K562 (cell line): ENCODE data around the gene GADL1. TPM values are rescaled to one million over a fixed set of nuclear protein-coding genes. Genes with fewer than 3 reads are reported as not detected.

ENCODE experiments used
- ATAC-seq: fragments of 200-7000 bp; cut with Tn5 transposase; 3 replicates; pipeline ENCODE4 v1.9.1; 2020; ENCODE audit warnings: moderate library complexity
- BruUV-seq: library from RNA; stranded (reverse); fragments of 400-500 nt; replicated peaks from 2 replicates; lab custom pipeline; 2021; lab: Mats Ljungman, UMichigan
- CTCF ChIA-PET: fragments of 300-600 bp; formaldehyde crosslinking; extraction: SDS; loops from one replicate; lab custom pipeline; 2021; ENCODE audit warnings: low intra/inter-chr PET ratio; lab: Yijun Ruan, JAX
- POLR2A ChIA-PET: fragments of 300-600, 350-650 bp; sonication (Branson Sonifier 250); formaldehyde crosslinking; extraction: SDS; loops from one replicate; lab custom pipeline; 2021; ENCODE audit warnings: antibody characterized with exemption, inconsistent platforms; lab: Yijun Ruan, JAX
- DNase-seq, 4 experiments: peaks; one replicate each; pipeline versions ENCODE4 v3.0.0 to v3.0.0-alpha.2; 2011 to 2018; ENCODE audit warnings: low spot score in 3 of 4, mixed read lengths in 3 of 4; ENCODE audit errors: extremely low read depth in 1 of 4
- FAIRE-seq: peaks from 2 replicates; lab custom pipeline; 2011; peaks lifted over from hg19 to GRCh38; lab: Jason Lieb, UNC
- H2AFZ ChIP-seq: 2 replicates; pipeline ENCODE4 v1.6.0; 2011; ENCODE audit warnings: low read depth, low read length, control low read depth, inconsistent platforms
- H3K27ac ChIP-seq: fragments of 200-600 bp; 3 replicates; pipeline ENCODE4 v1.8.0; 2011; ENCODE audit warnings: low read depth, mild to moderate bottlenecking, control low read depth, inconsistent platforms, low read length, moderate library complexity, mixed read lengths; ENCODE audit errors: extremely low read depth
- H3K27me3 ChIP-seq, 2 experiments: fragments of 300-600 bp in 1 of 2; 2 replicates in 1 of 2; 3 replicates in 1 of 2; pipeline versions ENCODE4 v1.6.0 to v1.8.0; 2011; ENCODE audit warnings: inconsistent platforms in 2 of 2, low read length in 2 of 2, mild to moderate bottlenecking in 1 of 2, mixed read lengths in 1 of 2, moderate library complexity in 1 of 2; ENCODE audit not compliant: control insufficient read depth in 2 of 2, insufficient read depth in 2 of 2
- H3K36me3 ChIP-seq: fragments of 300-600 bp; 3 replicates; pipeline ENCODE4 v1.8.0; 2011; ENCODE audit warnings: mild to moderate bottlenecking, low read length, inconsistent platforms; ENCODE audit not compliant: control insufficient read depth, insufficient read depth
- H3K4me1 ChIP-seq, 2 experiments: fragments of 200-600 bp in 1 of 2; replicated peaks in 1 of 2; 2 replicates in 1 of 2; 3 replicates in 1 of 2; pipeline versions ENCODE4 v1.5.1 to v1.8.0; 2011; ENCODE audit warnings: inconsistent platforms in 2 of 2, low read length in 2 of 2, mild to moderate bottlenecking in 1 of 2, mixed read lengths in 1 of 2, moderate library complexity in 1 of 2; ENCODE audit not compliant: control insufficient read depth in 2 of 2, insufficient read depth in 2 of 2
- H3K4me2 ChIP-seq: 2 replicates; pipeline ENCODE4 v1.6.1; 2011; ENCODE audit warnings: low read length, control low read depth, inconsistent platforms, mixed read lengths; ENCODE audit not compliant: insufficient read depth
- H3K4me3 ChIP-seq: fragments of 200-600 bp; sonication (generic), shearing (Covaris generic); 2 replicates; pipeline ENCODE4 v1.5.1; 2016; ENCODE audit warnings: control low read depth, inconsistent platforms
- H3K79me2 ChIP-seq: fragments of 200-600 bp; 3 replicates; pipeline ENCODE4 v1.8.0; 2011; ENCODE audit warnings: low read length, inconsistent platforms; ENCODE audit not compliant: control insufficient read depth, insufficient read depth
- H3K9ac ChIP-seq, 2 experiments: 2 replicates each; pipeline versions ENCODE4 v1.6.0 to v1.6.1; 2011; ENCODE audit warnings: low read depth in 2 of 2, low read length in 2 of 2, control low read depth in 1 of 2, inconsistent platforms in 1 of 2, mild to moderate bottlenecking in 1 of 2, mixed read lengths in 1 of 2; ENCODE audit not compliant: insufficient read depth in 1 of 2
- H3K9me1 ChIP-seq: one replicate; pipeline ENCODE4 v1.6.0; 2011; ENCODE audit warnings: inconsistent platforms, mild to moderate bottlenecking, low read length, moderate library complexity; ENCODE audit not compliant: control insufficient read depth, insufficient read depth
- H3K9me3 ChIP-seq: replicated peaks from 2 replicates; pipeline ENCODE4 v1.5.1; 2011; ENCODE audit warnings: low read depth, low read length, inconsistent platforms; ENCODE audit not compliant: control insufficient read depth, insufficient read depth
- H4K20me1 ChIP-seq: replicated peaks from 2 replicates; pipeline ENCODE4 v1.6.1; 2011; ENCODE audit warnings: low read length, inconsistent platforms, mixed read lengths; ENCODE audit not compliant: control insufficient read depth, insufficient read depth
- HDAC2 ChIP-seq: fragments of 450-650 bp; IDR thresholded peaks from 2 replicates; pipeline ENCODE4 v1.6.1; 2016; ENCODE audit warnings: mild to moderate bottlenecking
- KLF10 ChIP-seq: fragments of 250-450 bp; sonication (Bioruptor Pico); IDR thresholded peaks from 2 replicates; pipeline ENCODE4 v1.6.1; 2021; ENCODE audit warnings: matching md5 sums
- MGA ChIP-seq: fragments of 450-650 bp; IDR thresholded peaks from 2 replicates; pipeline ENCODE4 v1.6.1; 2016; ENCODE audit warnings: mild to moderate bottlenecking, moderate library complexity
- MTF1 ChIP-seq: fragments of 250-450 bp; sonication (Bioruptor Pico); IDR thresholded peaks from 2 replicates; pipeline ENCODE4 v1.9.0; 2021; ENCODE audit warnings: moderate library complexity, mild to moderate bottlenecking, inconsistent platforms, borderline replicate concordance
- TCF7 ChIP-seq: sonication (generic); IDR thresholded peaks from 2 replicates; pipeline ENCODE4 v1.6.1; 2016; ENCODE audit warnings: antibody characterized with exemption, borderline replicate concordance
- UBTF ChIP-seq, 2 experiments: IDR thresholded peaks; 2 replicates each; pipeline ENCODE4 v1.6.1; 2012; ENCODE audit warnings: improper control_type of control experiment in 2 of 2, low read depth in 2 of 2, low read length in 2 of 2, borderline replicate concordance in 1 of 2
- ZNF695 ChIP-seq: fragments of 450-650 bp; formaldehyde crosslinking; IDR thresholded peaks from 2 replicates; pipeline ENCODE4 v1.4.0; 2020; ENCODE audit warnings: mild to moderate bottlenecking, moderate library complexity
- WGBS: fragments of 100-300 bp; shearing (Covaris generic); methylation state at CpG from one replicate; pipeline ENCODE4 v1.1.6; 2016; ENCODE audit warnings: low coverage, mixed read lengths; ENCODE audit not compliant: insufficient coverage; ENCODE audit errors: missing lambda C conversion rate; 5-methylcytosine and 5-hydroxymethylcytosine counted together
- in situ Hi-C: fragments of 300-500 bp; cut with MboI; formaldehyde crosslinking; loops from 4 replicates; pipeline ENCODE4 v1.15.0; 2018; ENCODE audit warnings: inconsistent platforms, mixed read lengths
- intact Hi-C: fragments of 100-400 bp; cut with micrococcal nuclease; formaldehyde crosslinking; loops from 2 replicates; pipeline ENCODE4 v1.14.2; 2022
- polyA plus RNA-seq, 8 experiments: library from polyadenylated mRNA; depleted of rRNA in 4 of 8; stranded (reverse) in 5 of 8; unstranded in 3 of 8; fragments of >200 nt; fragmentation: Nextera tagmentation in 2 of 8; fragmentation: Illumina TruSeq in 1 of 8; extraction: Ambion mirVana in 2 of 8; extraction: Trizol in 1 of 8; gene quantifications; 2 replicates each; pipeline versions ENCODE4 v1.2.1 to v1.2.3, GENCODE V29; 2011 to 2014; ENCODE audit warnings: inconsistent platforms in 1 of 8, missing spikeins in 1 of 8
- total RNA-seq, 7 experiments: library from RNA; depleted of rRNA in 6 of 7; stranded (reverse); fragments of >200 nt in 6 of 7; fragmentation: Illumina TruSeq in 2 of 7; extraction: Trizol in 2 of 7; gene quantifications; 2 replicates each; pipeline versions ENCODE4 v1.2.1 to v1.2.3, GENCODE V29; 2011 to 2021; ENCODE audit warnings: low replicate concordance in 1 of 7

GADL1 gene
- total and polyA plus RNA-seq, 9 of the 15 experiments (the other 6 are each of a cell fraction or from before 2014, with no cell fraction given) = 0.07 TPM; not detected in 8

GRCh38 chr3:30768046-30768445 is 126.4 kb downstream of the GADL1 start:
- H3K79me2 ChIP-seq = no peaks in the 10 kb centered on the region
- no peaks in the 10 kb centered on the region for H3K27me3 ChIP-seq
- no TSS peak for BruUV-seq
- no peaks in the 10 kb centered on the region for H3K4me1 ChIP-seq
- WGBS = 4% methylated on average over 1 of the region's 1 CpG
- CTCF ChIA-PET = interaction anchor here (2.0 kb wide), 1 partner anchor 1001 kb away, joined by 8 read pairs; no protein-coding TSS in a partner anchor
- H3K9ac ChIP-seq = no peak overlapping the region
- ATAC-seq (no peak), FAIRE-seq (no peak), DNase-seq (no peak)
- H4K20me1 ChIP-seq = no peaks in the 10 kb centered on the region
- POLR2A ChIA-PET = no interaction called here
- intact Hi-C loops (loop anchor here (2.0 kb wide), 1 partner anchor 1001 kb away; no protein-coding TSS in a partner anchor), in situ Hi-C loops (no loop called here)
- H3K27ac ChIP-seq = no peak overlapping the region
- H2AFZ ChIP-seq = no peak overlapping the region
- TF ChIP-seq MGA = no peak
- TF ChIP-seq UBTF (IDR thresholded peaks at IDR 0.05; ENCODE audit: borderline replicate concordance in 1 of 2, low read depth in 2 of 2, low read length in 2 of 2) = no peak
- no peak for TF ChIP-seq KLF10 (CRISPR knock-in tag)
- TF ChIP-seq HDAC2 = no peak
- no peak for TF ChIP-seq ZNF695 (CRISPR knock-in tag)
- TF ChIP-seq MTF1 (CRISPR knock-in tag) = no peak
- TF ChIP-seq TCF7 = no peak
- H3K36me3 ChIP-seq = no peaks in the 10 kb centered on the region
- no peak overlapping the region for H3K4me2 ChIP-seq
- no peaks in the 10 kb centered on the region for H3K9me3 ChIP-seq
- H3K9me1 ChIP-seq = no peaks in the 10 kb centered on the region
- H3K4me3 ChIP-seq = no peak overlapping the region
